Transverse colon (tissue), 4 donors: ENCODE measurements around the gene SUMO2.

Experiments used
- POLR2A ChIP-seq: fragments of 450-650 bp; IDR thresholded peaks from one replicate; pipeline ENCODE4 v1.6.1; 2016; ENCODE audit warnings: antibody characterized with exemption, mild to moderate bottlenecking, moderate library complexity
- POLR2AphosphoS5 ChIP-seq, 3 donors: sonication (generic); formaldehyde crosslinking; IDR thresholded peaks; one replicate each; pipeline ENCODE4 v1.6.1; 2016; ENCODE audit warnings: antibody characterized with exemption in 3 of 3
- TF ChIP-seq, protein P1 (sequence below), 5 experiments: fragments of 200-600 bp in 3 of 5; fragments of 450-650 bp in 2 of 5; sonication (generic) in 3 of 5; IDR thresholded peaks; 1 replicate in 2 of 5; 2 replicates in 3 of 5; pipeline ENCODE4 v1.5.1; 2016 to 2017; ENCODE audit warnings: antibody characterized with exemption in 5 of 5, inconsistent platforms in 3 of 5, mild to moderate bottlenecking in 2 of 5, moderate library complexity in 1 of 5

DNA sequence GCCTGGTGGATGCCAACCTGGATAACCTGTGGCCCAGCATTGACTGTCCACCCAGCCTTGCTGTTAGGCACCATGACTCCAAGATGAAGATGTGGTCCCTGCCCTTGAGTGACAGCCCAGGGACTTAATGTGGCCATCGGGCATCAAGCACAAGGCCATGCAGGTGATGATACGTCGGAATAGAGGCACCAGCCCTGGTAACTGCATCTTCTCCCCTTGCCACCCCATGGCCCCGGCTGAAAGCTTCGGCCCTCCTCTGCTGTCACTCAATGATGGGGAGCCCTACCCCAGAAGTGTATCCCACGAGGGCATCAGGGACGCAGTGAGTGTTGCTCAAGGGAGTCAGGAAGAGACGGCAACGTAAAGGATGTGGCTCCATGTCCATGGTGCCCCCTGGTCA, 53.2 kb downstream of the SUMO2 start:
- TF ChIP-seq, protein P1, sequence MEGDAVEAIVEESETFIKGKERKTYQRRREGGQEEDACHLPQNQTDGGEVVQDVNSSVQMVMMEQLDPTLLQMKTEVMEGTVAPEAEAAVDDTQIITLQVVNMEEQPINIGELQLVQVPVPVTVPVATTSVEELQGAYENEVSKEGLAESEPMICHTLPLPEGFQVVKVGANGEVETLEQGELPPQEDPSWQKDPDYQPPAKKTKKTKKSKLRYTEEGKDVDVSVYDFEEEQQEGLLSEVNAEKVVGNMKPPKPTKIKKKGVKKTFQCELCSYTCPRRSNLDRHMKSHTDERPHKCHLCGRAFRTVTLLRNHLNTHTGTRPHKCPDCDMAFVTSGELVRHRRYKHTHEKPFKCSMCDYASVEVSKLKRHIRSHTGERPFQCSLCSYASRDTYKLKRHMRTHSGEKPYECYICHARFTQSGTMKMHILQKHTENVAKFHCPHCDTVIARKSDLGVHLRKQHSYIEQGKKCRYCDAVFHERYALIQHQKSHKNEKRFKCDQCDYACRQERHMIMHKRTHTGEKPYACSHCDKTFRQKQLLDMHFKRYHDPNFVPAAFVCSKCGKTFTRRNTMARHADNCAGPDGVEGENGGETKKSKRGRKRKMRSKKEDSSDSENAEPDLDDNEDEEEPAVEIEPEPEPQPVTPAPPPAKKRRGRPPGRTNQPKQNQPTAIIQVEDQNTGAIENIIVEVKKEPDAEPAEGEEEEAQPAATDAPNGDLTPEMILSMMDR (IDR thresholded peaks at IDR 0.05): no peak
- TF ChIP-seq POLR2A (no peak), POLR2AphosphoS5 (IDR thresholded peaks at IDR 0.05) (no peak)
